Measurements from ENCODE around the gene EVA1C. TPM values are rescaled to one million over a fixed set of nuclear protein-coding genes. Genes with fewer than 3 reads are reported as not detected.

Gene EVA1C
- polyA plus RNA-seq, 1 experiment: 5.7 TPM

DNA sequence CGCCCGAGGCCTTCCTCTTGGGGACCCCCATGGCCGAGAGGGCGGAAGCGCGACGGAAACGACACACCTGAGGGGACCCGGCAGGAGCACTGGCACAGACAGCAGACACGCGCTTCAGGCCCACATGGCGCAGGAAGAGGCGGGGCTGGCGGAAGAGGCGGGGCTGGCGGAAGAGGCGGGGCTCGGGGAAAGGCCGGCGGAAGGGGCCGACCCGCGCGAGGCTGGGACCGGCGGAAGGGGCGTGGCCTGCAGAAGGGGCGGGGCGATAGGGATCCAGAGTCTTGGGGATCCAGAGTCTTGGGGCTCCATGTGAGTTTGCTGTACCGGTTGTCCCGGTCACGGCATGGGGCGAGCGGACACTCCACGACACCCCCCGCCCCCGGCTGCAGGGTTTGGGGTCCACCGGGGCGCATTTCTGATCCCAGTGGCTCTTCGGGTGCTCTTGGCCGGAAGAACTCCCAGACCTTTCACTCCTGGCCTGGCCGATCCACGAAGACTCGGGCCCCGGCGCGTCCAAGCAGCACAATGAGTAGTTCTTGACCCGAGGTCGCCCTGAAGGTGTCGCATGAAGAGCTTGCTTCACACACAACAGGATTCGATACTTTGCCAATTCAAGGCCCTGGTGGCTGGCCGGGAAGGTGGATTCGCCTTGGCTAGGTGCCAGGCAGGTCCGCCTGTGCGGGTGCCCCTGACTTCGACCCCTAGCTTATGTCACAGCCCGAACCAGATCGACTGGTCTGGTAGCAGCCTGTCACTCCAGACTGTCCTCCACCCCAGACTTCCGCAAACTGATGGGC, 19.4 kb upstream of the EVA1C start, which contains the start of gene URB1:
Gene URB1 (minus strand): TSS at position 133 of the 797 bp plus-strand sequence. CDS start 102 bp downstream, at position 31.
- no peaks in the 10 kb centered on the region for H3K27me3 ChIP-seq (ENCODE audit: control insufficient read depth, insufficient read depth, low read length)
- H3K4me3 ChIP-seq (ENCODE audit: low read depth, low read length): peak within 1 kb of the TSS; percentile 86
- TF ChIP-seq, protein P1, sequence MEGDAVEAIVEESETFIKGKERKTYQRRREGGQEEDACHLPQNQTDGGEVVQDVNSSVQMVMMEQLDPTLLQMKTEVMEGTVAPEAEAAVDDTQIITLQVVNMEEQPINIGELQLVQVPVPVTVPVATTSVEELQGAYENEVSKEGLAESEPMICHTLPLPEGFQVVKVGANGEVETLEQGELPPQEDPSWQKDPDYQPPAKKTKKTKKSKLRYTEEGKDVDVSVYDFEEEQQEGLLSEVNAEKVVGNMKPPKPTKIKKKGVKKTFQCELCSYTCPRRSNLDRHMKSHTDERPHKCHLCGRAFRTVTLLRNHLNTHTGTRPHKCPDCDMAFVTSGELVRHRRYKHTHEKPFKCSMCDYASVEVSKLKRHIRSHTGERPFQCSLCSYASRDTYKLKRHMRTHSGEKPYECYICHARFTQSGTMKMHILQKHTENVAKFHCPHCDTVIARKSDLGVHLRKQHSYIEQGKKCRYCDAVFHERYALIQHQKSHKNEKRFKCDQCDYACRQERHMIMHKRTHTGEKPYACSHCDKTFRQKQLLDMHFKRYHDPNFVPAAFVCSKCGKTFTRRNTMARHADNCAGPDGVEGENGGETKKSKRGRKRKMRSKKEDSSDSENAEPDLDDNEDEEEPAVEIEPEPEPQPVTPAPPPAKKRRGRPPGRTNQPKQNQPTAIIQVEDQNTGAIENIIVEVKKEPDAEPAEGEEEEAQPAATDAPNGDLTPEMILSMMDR (IDR thresholded peaks at IDR 0.05; ENCODE audit: low read depth, low read length): no peak
- ChIA-PET CTCF (interaction anchor here (1.5 to 2.4 kb wide), 4 partner anchors 9 to 208 kb away, joined by 4 to 26 read pairs (median 8); no protein-coding TSS in a partner anchor), POLR2A (interaction anchor here (0.5 to 1.4 kb wide), 2 partner anchors 21 to 123 kb away, joined by 4 to 5 read pairs; no protein-coding TSS in a partner anchor)
- peaks cover 3% of the 10 kb centered on the region; the same call in 1 of the 2 replicates for H3K9me3 ChIP-seq (ENCODE audit: control insufficient read depth, insufficient read depth, low read length)
- peak; percentile 32 for DNase-seq (ENCODE audit: low read depth, low spot score)
- peak within 1 kb of the TSS; percentile 22 for H3K27ac ChIP-seq (ENCODE audit: low read depth, low read length)

DNA sequence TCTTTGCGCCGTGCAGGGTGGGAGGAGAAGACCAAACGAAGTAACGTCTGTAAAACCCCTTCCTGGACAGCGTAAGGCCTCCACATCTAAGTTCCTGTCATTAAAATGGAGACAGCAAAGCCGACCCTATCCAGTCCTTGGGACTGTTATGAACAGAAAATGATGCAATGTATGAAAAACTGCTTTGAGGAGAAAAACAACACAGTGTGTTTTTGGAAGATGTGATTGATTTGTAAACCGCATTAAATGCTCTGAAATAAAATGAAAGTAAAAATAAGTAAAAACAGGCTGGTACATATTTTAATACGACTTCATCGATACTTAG, 18.9 kb upstream of the EVA1C start:
- H3K27ac ChIP-seq (ENCODE audit: low read depth, low read length): peak overlapping the region; percentile 22
- POLR2A ChIA-PET: interaction anchor here (0.5 kb wide), 1 partner anchor 122 kb away, joined by 4 read pairs; no protein-coding TSS in a partner anchor
- CTCF ChIA-PET: no interaction called here

DNA sequence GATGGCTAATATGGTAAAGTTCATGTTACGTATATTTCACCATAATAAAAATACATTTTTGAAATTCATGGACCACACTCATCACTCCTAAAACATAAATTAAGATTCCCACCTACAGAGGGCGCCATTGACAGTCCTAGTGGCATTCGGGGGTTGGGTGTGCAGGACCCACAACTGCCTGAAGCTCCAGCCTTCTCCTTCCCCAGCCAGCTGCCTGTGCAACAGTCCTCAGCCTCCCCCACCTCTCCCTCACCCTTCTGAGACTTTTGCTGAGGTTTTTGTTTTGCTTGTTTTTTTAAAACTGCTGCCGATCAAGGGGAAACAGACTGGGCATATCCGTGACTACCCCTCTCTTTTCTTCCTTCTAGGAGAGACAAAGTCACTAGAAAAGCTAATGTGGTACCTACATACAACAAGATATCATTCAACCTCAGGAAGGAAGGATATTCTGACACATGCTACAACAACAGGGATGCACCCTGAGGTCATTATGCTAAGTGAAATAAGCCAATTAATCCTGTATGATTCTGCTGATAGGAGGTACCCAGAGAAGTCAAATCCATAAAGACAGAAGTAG, 9.2 kb upstream of the EVA1C start:
- DNase-seq (ENCODE audit: low read depth, low spot score): peak; percentile 55
- H3K27me3 ChIP-seq (ENCODE audit: control insufficient read depth, insufficient read depth, low read length): peaks cover 10% of the 10 kb centered on the region
- CTCF ChIA-PET: interaction anchor here (0.6 to 7.3 kb wide), 28 partner anchors 8 to 937 kb away, joined by 3 to 245 read pairs (median 4); partner anchors contain the start of genes EVA1C, TCP10L and URB1

More for the DNA sequence above, 18.9 kb upstream of the EVA1C start:
- H3K27me3 ChIP-seq (ENCODE audit: control insufficient read depth, insufficient read depth, low read length): peaks cover 3% of the 10 kb centered on the region
- TF ChIP-seq, protein P1 (IDR thresholded peaks at IDR 0.05; ENCODE audit: low read depth, low read length): no peak
- H3K4me3 ChIP-seq (ENCODE audit: low read depth, low read length): peak overlapping the region; percentile 86
- no peak for DNase-seq (ENCODE audit: low read depth, low spot score)
- peaks cover 3% of the 10 kb centered on the region; the same call in 1 of the 2 replicates for H3K9me3 ChIP-seq (ENCODE audit: control insufficient read depth, insufficient read depth, low read length)

DNA sequence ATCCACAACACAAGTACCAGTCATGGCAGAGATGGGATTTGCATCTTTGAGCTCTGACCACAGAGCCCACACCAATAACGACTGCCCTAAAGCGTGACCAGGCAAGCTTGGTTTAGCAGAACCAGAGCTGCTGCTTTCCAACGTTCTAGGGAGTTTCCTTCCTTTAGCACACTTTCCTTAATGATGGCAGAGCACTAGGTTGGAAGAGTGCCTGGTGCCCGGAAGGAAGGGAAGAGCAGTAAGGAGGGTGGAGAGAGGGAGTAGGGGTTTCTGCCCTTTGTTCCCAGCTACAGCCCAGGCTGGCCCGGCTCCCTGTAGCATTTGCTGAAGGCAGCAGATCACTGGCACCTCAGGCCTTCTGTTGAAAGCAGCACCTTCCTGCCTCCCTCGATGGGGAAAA, 6.1 kb upstream of the EVA1C start:
- ChIA-PET CTCF (interaction anchor here (0.7 to 7.3 kb wide), 4 partner anchors 15 to 416 kb away, joined by 4 to 245 read pairs (median 14); no protein-coding TSS in a partner anchor), POLR2A (no interaction called here)
- TF ChIP-seq, protein P1 (IDR thresholded peaks at IDR 0.05; ENCODE audit: low read depth, low read length): no peak

More for the DNA sequence above, 9.2 kb upstream of the EVA1C start:
- peak overlapping the region; percentile 11 for H3K27ac ChIP-seq (ENCODE audit: low read depth, low read length)
- H3K4me3 ChIP-seq (ENCODE audit: low read depth, low read length): no peak overlapping the region
- H3K9me3 ChIP-seq (ENCODE audit: control insufficient read depth, insufficient read depth, low read length): no peaks in the 10 kb centered on the region
- POLR2A ChIA-PET: interaction anchor here (0.5 to 1.2 kb wide), 2 partner anchors 198 to 1142 kb away, joined by 5 to 7 read pairs; no protein-coding TSS in a partner anchor
- TF ChIP-seq, protein P1 (IDR thresholded peaks at IDR 0.05; ENCODE audit: low read depth, low read length): peak; percentile 72

More for the DNA sequence above, 6.1 kb upstream of the EVA1C start:
- Histone ChIP-seq H3K4me3 (ENCODE audit: low read depth, low read length) (no peak overlapping the region), H3K27ac (ENCODE audit: low read depth, low read length) (no peak overlapping the region), H3K9me3 (ENCODE audit: control insufficient read depth, insufficient read depth, low read length) (no peaks in the 10 kb centered on the region), H3K27me3 (ENCODE audit: control insufficient read depth, insufficient read depth, low read length) (no peaks in the 10 kb centered on the region)
- DNase-seq (ENCODE audit: low read depth, low spot score): no peak
